ENCODE measurements around the gene PKIG. TPM values are rescaled to one million over a fixed set of nuclear protein-coding genes. Genes with fewer than 3 reads are reported as not detected.

The PKIG gene
- total RNA-seq, 1 experiment from 2014 or later: 27.0 TPM

GRCh38 chr20:44615169-44615791 is 32.9 kb downstream of the PKIG start:
- Histone ChIP-seq H4K5ac (ENCODE audit: insufficient read length, low read depth, low read length) (no peak overlapping the region), H4K91ac (ENCODE audit: insufficient read length, low read depth, low read length) (no peak overlapping the region), H3K4ac (ENCODE audit: low read depth, low read length) (no peak overlapping the region), H3K23me2 (ENCODE audit: insufficient read length, low read depth, low read length, poor library complexity, severe bottlenecking) (no peaks in the 10 kb centered on the region), H2BK20ac (ENCODE audit: low read depth, low read length, poor library complexity, severe bottlenecking) (no peak overlapping the region), H3K9ac (ENCODE audit: extremely low read depth, insufficient read length, low read length) (no peak overlapping the region), H3K56ac (ENCODE audit: insufficient read length, low read depth, low read length) (no peak overlapping the region), H2BK12ac (ENCODE audit: insufficient read length, low read depth, low read length) (no peak overlapping the region), H4K20me1 (ENCODE audit: control insufficient read depth, insufficient read depth, insufficient read length) (no peaks in the 10 kb centered on the region), H2BK15ac (ENCODE audit: low read depth, low read length) (no peak overlapping the region), H2AFZ (ENCODE audit: low read length) (no peak overlapping the region), H3K79me2 (ENCODE audit: insufficient read depth, low read length) (no peaks in the 10 kb centered on the region), H3K27me3 (ENCODE audit: insufficient read depth, low read length) (peaks cover 6% of the 10 kb centered on the region; the same call in 1 of the 2 replicates), H3K4me2 (ENCODE audit: insufficient read depth, insufficient read length, low read length) (no peak overlapping the region), H3K4me1 (ENCODE audit: insufficient read depth, low read length) (no peaks in the 10 kb centered on the region; the same call in 1 of the 2 replicates), H3K27ac (ENCODE audit: insufficient read length, low read depth, low read length) (no peak overlapping the region), H2AK5ac (ENCODE audit: insufficient read length, low read length) (no peak overlapping the region), H3T11ph (ENCODE audit: low read length) (no peak overlapping the region), H4K8ac (replicated peaks; ENCODE audit: insufficient read length, low read depth, low read length) (no peak overlapping the region), H2BK120ac (ENCODE audit: low read depth, low read length, poor library complexity, severe bottlenecking) (no peak overlapping the region), H2BK5ac (ENCODE audit: insufficient read length, low read length) (no peak overlapping the region), H3K9me3 (ENCODE audit: control insufficient read depth, low read depth, low read length) (no peaks in the 10 kb centered on the region), H3K79me1 (ENCODE audit: insufficient read depth, low read depth, low read length, poor library complexity, severe bottlenecking) (no peaks in the 10 kb centered on the region), H3K23ac (ENCODE audit: insufficient read length, low read depth, low read length) (no peak overlapping the region), H3K14ac (ENCODE audit: insufficient read depth, low read length) (no peak overlapping the region), H3K18ac (ENCODE audit: insufficient read length, low read depth, low read length) (no peak overlapping the region)
- no peak for TF ChIP-seq CTCF (conservative IDR thresholded peaks at IDR 0.05)
- H3K36me3 Mint-ChIP-seq (ENCODE audit: insufficient read depth in 1 of 3, low read depth in 3 of 3): peaks cover 14 to 46% (median 32%) of the 10 kb centered on the region in 3 experiments
- peaks cover 53% of the 10 kb centered on the region for H3K27me3 Mint-ChIP-seq (ENCODE audit: low read depth)
- H3K4me1 Mint-ChIP-seq: peaks cover 39 to 44% of the 10 kb centered on the region in 2 experiments
- WGBS (ENCODE audit: extremely low coverage, insufficient read length, low lambda C conversion rate): no CpG with 5 or more reads among the region's 10 CpGs
- DNase-seq: no peak
- H3K4me3 Mint-ChIP-seq: peak overlapping the region in 1 of 2 experiments; percentile 47; a peak in 2 of 5 replicates
- H3K27ac Mint-ChIP-seq: peak overlapping the region; percentile 41 to 93 (median 68); a peak in 5 of 7 replicates
- no peaks in the 10 kb centered on the region; a peak in 2 of 5 replicates for H3K9me3 Mint-ChIP-seq
